Gastroesophageal sphincter (tissue), 4 donors: ENCODE data around the gene TRABD2B. TPM values are rescaled to one million over a fixed set of nuclear protein-coding genes. Genes with fewer than 3 reads are reported as not detected.

Source experiments
- ATAC-seq: fragments of 150-250 bp; one replicate; pipeline ENCODE4 v1.9.1; 2016; ENCODE audit warnings: mild to moderate bottlenecking, moderate library complexity
- H3K27ac ChIP-seq, 4 donors: fragments of 200-600 bp; sonication (generic) in 3 of 4; 1 replicate in 3 of 4; 2 replicates in 1 of 4; pipeline ENCODE4 v1.5.1; 2016 to 2019
- H3K27me3 ChIP-seq: fragments of 200-600 bp; sonication (generic); one replicate; pipeline ENCODE4 v1.5.1; 2019
- H3K36me3 ChIP-seq, 2 donors: fragments of 200-600 bp; sonication (generic); one replicate each; pipeline ENCODE4 v1.5.1; 2019; ENCODE audit warnings: control low read depth in 1 of 2
- H3K4me1 ChIP-seq, 3 donors: fragments of 200-600 bp; sonication (generic); 1 replicate in 2 of 3; 2 replicates in 1 of 3; pipeline ENCODE4 v1.5.1; 2016 to 2019; ENCODE audit warnings: control low read depth in 2 of 3
- H3K4me3 ChIP-seq, 2 donors: fragments of 200-600 bp; sonication (generic); one replicate each; pipeline ENCODE4 v1.5.1; 2019; ENCODE audit warnings: mild to moderate bottlenecking in 1 of 2, moderate library complexity in 1 of 2
- H3K9me3 ChIP-seq, 3 donors: fragments of 200-600 bp; sonication (generic); one replicate each; pipeline ENCODE4 v1.5.1; 2017 to 2019; ENCODE audit warnings: control low read depth in 2 of 3
- EP300 ChIP-seq: sonication (generic); formaldehyde crosslinking; IDR thresholded peaks from one replicate; pipeline ENCODE4 v1.6.1; 2017; ENCODE audit warnings: antibody characterized with exemption, mild to moderate bottlenecking
- POLR2A ChIP-seq, 2 donors: fragments of 450-650 bp; IDR thresholded peaks; one replicate each; pipeline ENCODE4 v1.6.1; 2017; ENCODE audit warnings: antibody characterized with exemption in 2 of 2, mild to moderate bottlenecking in 2 of 2, moderate library complexity in 1 of 2
- POLR2AphosphoS5 ChIP-seq: sonication (generic); formaldehyde crosslinking; IDR thresholded peaks from one replicate; pipeline ENCODE4 v1.6.1; 2017; ENCODE audit warnings: antibody characterized with exemption
- WGBS, 2 donors: methylation state at CpG; one replicate each; pipeline ENCODE4 v1.1.5; 2018; ENCODE audit warnings: low coverage in 1 of 2; 5-methylcytosine and 5-hydroxymethylcytosine counted together
- total RNA-seq, 4 donors: library from RNA; depleted of rRNA; stranded (reverse); fragments of >200 nt; gene quantifications; one replicate each; pipeline ENCODE4 v1.1.0, GENCODE V29; 2016
- TF ChIP-seq, protein P1 (sequence below), 4 experiments: fragments of 200-600 bp in 2 of 4; fragments of 450-650 bp in 2 of 4; sonication (generic) in 1 of 4; IDR thresholded peaks; one replicate each; pipeline ENCODE4 v1.5.1; 2017 to 2019; ENCODE audit warnings: antibody characterized with exemption in 4 of 4, mild to moderate bottlenecking in 2 of 4, moderate library complexity in 2 of 4

TRABD2B gene
- total RNA-seq, 4 donors from 2014 or later, result 2.6 to 6.5 (median 3.4) TPM

DNA sequence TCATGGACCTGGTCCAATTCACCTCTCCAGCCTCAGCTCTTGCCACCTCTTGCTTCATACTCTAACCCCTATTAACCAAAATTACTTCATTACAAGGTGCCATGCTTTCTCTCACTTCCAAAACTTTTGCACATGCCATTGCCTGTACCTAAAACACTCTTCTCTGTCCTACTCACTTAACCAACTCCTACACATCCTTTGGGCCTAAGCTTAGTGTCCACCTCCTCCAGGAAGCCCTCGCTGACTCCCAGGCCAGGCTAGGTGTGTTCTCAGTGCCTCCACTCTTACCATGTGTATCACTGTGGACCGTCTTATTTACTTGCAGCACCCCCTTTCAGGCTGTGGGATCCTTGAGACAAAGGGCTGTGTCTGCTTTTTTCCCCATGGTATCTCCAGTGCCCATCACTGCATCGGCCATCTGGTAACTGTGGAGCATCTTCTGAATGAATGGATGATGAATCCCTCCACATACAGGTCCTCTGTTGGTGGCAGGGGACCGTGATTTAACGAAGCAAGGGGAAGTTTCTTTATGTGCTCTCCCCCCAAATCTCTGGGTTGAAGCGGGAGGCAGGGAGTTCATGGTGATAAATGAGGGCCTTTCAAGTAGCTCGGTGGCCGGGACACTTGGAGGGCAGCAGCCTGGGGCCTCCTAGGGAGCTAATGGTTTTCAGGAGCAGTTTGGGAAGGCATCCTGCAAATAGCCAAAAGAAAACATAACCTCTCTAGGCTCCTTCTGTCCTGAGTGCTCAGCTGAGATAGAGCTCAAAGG lies 111.9 kb downstream of the TRABD2B start:
- 87 to 95% methylated on average over 2 to 4 of the region's 8 CpGs for WGBS, 2 donors
- no peak overlapping the region for H3K4me3 ChIP-seq
- no peak for ATAC-seq

DNA sequence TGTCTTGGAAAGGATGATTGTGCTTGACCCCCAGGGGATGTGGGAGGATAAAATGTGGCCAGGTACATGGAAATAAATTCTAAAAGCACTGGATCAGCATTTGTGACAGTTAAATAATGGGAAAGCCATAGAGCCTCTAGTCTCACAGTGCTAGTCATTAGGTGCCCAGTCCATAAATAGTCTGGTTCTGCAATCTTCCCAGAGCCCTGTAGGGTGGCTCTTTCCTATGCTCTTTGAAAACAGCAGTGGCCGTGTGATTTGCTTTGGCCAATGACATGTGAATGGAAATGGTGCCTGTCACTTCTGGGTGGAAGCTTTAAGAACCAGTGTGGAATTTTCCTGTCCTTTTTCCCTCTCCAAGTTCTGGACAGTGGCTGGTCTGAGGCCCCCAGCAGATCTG lies 113.2 kb downstream of the TRABD2B start:
- Histone ChIP-seq H3K27me3 (no peaks in the 10 kb centered on the region), H3K9me3 (no peaks in the 10 kb centered on the region), H3K27ac (no peak overlapping the region), H3K36me3 (no peaks in the 10 kb centered on the region), H3K4me3 (no peak overlapping the region), H3K4me1 (peaks cover 0 to 14% (median 0%) of the 10 kb centered on the region in 3 donors)
- ATAC-seq, result no peak
- 64 to 78% methylated on average over 1 of the region's 1 CpG for WGBS, 2 donors
- TF ChIP-seq POLR2A (IDR thresholded peaks at IDR 0.05) (no peak), POLR2AphosphoS5 (no peak), EP300 (no peak)
- TF ChIP-seq, protein P1, sequence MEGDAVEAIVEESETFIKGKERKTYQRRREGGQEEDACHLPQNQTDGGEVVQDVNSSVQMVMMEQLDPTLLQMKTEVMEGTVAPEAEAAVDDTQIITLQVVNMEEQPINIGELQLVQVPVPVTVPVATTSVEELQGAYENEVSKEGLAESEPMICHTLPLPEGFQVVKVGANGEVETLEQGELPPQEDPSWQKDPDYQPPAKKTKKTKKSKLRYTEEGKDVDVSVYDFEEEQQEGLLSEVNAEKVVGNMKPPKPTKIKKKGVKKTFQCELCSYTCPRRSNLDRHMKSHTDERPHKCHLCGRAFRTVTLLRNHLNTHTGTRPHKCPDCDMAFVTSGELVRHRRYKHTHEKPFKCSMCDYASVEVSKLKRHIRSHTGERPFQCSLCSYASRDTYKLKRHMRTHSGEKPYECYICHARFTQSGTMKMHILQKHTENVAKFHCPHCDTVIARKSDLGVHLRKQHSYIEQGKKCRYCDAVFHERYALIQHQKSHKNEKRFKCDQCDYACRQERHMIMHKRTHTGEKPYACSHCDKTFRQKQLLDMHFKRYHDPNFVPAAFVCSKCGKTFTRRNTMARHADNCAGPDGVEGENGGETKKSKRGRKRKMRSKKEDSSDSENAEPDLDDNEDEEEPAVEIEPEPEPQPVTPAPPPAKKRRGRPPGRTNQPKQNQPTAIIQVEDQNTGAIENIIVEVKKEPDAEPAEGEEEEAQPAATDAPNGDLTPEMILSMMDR (IDR thresholded peaks at IDR 0.05), result no peak

More for the DNA sequence above, 111.9 kb downstream of the TRABD2B start:
- Histone ChIP-seq H3K9me3 (no peaks in the 10 kb centered on the region), H3K27ac (no peak overlapping the region), H3K4me1 (peaks cover 0 to 15% (median 2%) of the 10 kb centered on the region in 3 donors), H3K36me3 (no peaks in the 10 kb centered on the region), H3K27me3 (no peaks in the 10 kb centered on the region)
- TF ChIP-seq POLR2AphosphoS5, result no peak
- TF ChIP-seq EP300, result no peak
- TF ChIP-seq, protein P1 (IDR thresholded peaks at IDR 0.05), result no peak
- no peak for TF ChIP-seq POLR2A (IDR thresholded peaks at IDR 0.05)

DNA sequence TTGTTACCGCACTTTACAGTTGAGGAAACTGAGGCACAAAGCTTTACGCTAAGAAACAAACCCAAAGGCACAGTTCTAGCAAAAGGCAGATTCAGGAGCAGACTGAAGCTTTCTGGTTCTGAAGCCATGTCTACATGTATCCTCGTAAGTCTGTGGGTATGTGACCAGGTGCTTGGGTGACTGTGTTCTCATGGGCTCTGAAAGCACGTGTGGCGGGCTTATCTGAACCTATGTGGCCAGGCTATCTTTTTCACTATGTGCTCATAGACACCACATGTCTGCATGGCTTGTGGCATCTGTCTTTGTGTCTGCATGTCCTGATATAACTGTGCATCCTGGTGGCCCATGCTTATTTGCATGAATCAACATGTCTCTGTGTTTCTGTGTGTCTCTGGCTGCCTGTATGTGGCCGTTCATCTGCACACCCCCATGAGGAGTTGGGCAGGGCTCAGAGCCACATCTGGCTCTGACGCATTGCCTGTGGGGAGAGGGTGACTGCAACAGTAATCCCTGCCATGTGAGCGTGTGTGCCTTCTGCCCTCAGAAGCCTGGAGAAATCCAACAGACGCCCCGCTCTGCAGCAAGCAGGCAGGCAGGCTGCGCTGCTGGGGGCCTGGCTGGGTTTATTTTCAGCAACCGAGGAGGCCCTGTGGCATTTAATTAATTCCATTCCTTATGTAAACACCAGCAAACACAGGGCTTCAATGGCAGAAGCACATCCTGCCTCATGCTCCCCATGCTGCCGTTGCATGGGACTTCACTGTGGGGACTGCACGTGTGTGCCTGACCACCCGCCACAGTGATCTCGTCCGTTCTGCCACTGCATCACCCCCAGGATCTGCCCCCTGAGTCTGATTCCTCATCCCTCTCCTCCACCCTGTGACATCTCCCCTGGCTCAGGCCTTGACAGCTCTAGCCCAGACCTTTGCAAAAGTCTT lies 115.4 kb downstream of the TRABD2B start:
- no peak overlapping the region for H3K27ac ChIP-seq
- no peak overlapping the region for H3K4me3 ChIP-seq
- 71 to 89% methylated on average over 5 to 14 of the region's 17 CpGs for WGBS, 2 donors

GRCh38 chr1:47876587-47876963 lies 120.6 kb downstream of the TRABD2B start:
- H3K27me3 ChIP-seq, result no peaks in the 10 kb centered on the region
- H3K4me1 ChIP-seq, result peaks cover 0 to 27% (median 10%) of the 10 kb centered on the region in 3 donors
- TF ChIP-seq EP300 (no peak), POLR2A (IDR thresholded peaks at IDR 0.05) (no peak), POLR2AphosphoS5 (no peak)
- TF ChIP-seq, protein P1 (IDR thresholded peaks at IDR 0.05), result no peak
- H3K36me3 ChIP-seq, result no peaks in the 10 kb centered on the region
- ATAC-seq, result no peak
- 76% methylated on average over 2 of the region's 4 CpGs; no CpG with 5 or more reads in 1 of the 2 donors for WGBS, 2 donors
- no peak overlapping the region for H3K4me3 ChIP-seq
- peak overlapping the region in 3 of 4 donors; percentile 29 to 37 (median 34) for H3K27ac ChIP-seq
- no peaks in the 10 kb centered on the region for H3K9me3 ChIP-seq

More for the DNA sequence above, 115.4 kb downstream of the TRABD2B start:
- no peak for ATAC-seq
- Histone ChIP-seq H3K36me3 (no peaks in the 10 kb centered on the region), H3K9me3 (no peaks in the 10 kb centered on the region), H3K4me1 (peaks cover 0 to 18% (median 0%) of the 10 kb centered on the region in 3 donors), H3K27me3 (no peaks in the 10 kb centered on the region)
- TF ChIP-seq POLR2AphosphoS5 (no peak), POLR2A (IDR thresholded peaks at IDR 0.05) (no peak), EP300 (no peak)
- TF ChIP-seq, protein P1 (IDR thresholded peaks at IDR 0.05), result no peak
